Thoracic aorta (tissue), 2 donors: Measurements from ENCODE around the gene DNAJC13. TPM values are rescaled to one million over a fixed set of nuclear protein-coding genes. Genes with fewer than 3 reads are reported as not detected.

Source experiments
- ATAC-seq: fragments of 150-250 bp; one replicate; pipeline ENCODE4 v1.8.0; 2017; ENCODE audit warnings: low read depth; ENCODE audit not compliant: insufficient number of reproducible peaks, low FRiP score
- DNase-seq: peaks from one replicate; pipeline ENCODE4 v3.0.0-alpha.2; 2020; ENCODE audit warnings: low spot score
- H3K27ac ChIP-seq, 2 donors: fragments of 200-600 bp; sonication (generic); 1 replicate in 1 of 2; 2 replicates in 1 of 2; pipeline ENCODE4 v1.5.1; 2016; ENCODE audit warnings: mild to moderate bottlenecking in 2 of 2, moderate library complexity in 2 of 2
- H3K27me3 ChIP-seq: fragments of 200-600 bp; sonication (generic); replicated peaks from 2 replicates; pipeline ENCODE4 v1.6.0; 2016; ENCODE audit warnings: mild to moderate bottlenecking; ENCODE audit not compliant: insufficient read depth
- H3K36me3 ChIP-seq: fragments of 200-600 bp; sonication (generic); one replicate; pipeline ENCODE4 v1.5.1; 2016
- H3K4me1 ChIP-seq, 2 donors: fragments of 200-600 bp; sonication (generic); 1 replicate in 1 of 2; 2 replicates in 1 of 2; pipeline versions ENCODE4 v1.5.1 to v1.6.0; 2016; ENCODE audit warnings: low read depth in 2 of 2, mild to moderate bottlenecking in 1 of 2; ENCODE audit not compliant: control insufficient read depth in 1 of 2
- H3K4me3 ChIP-seq: fragments of 200-600 bp; sonication (generic); 2 replicates; pipeline ENCODE4 v1.5.1; 2016; ENCODE audit warnings: mild to moderate bottlenecking
- H3K9me3 ChIP-seq: fragments of 200-600 bp; sonication (generic); 2 replicates; pipeline ENCODE4 v1.5.1; 2016
- total RNA-seq, 2 donors: library from RNA; depleted of rRNA; stranded (reverse); fragments of >200 nt; gene quantifications; one replicate each; pipeline versions ENCODE4 v1.1.0 to v1.2.3, GENCODE V29; 2016
- TF ChIP-seq, protein P1 (sequence below): fragments of 200-600 bp; sonication (generic); IDR thresholded peaks from one replicate; pipeline ENCODE4 v1.5.1; 2019; ENCODE audit warnings: antibody characterized with exemption

Gene DNAJC13
- total RNA-seq, 2 donors from 2014 or later, result 47.4 to 49.5 TPM

DNA sequence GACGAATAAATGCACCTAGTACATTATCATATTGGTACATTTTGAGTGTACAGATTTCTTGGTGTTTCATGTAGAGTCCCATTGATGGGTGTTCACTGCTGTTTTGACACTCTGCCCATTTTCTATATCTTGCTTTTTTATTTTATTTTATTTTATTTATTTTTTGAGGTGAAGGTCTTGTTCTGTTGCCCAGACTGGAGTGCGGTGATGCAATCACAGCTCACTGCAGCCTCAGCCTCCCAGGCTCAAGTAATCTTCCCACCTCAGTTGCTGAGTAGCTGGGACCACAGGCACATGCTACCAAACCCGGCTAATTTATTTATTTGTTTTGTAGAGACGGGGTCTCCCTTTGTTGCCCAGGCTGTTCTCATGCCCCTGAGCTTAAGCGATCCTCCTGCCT, 44.2 kb downstream of the DNAJC13 start:
- Histone ChIP-seq H3K9me3 (no peaks in the 10 kb centered on the region), H3K4me3 (no peak overlapping the region), H3K27me3 (no peaks in the 10 kb centered on the region), H3K36me3 (peaks cover 36% of the 10 kb centered on the region), H3K27ac (no peak overlapping the region), H3K4me1 (no peaks in the 10 kb centered on the region)
- TF ChIP-seq, protein P1, sequence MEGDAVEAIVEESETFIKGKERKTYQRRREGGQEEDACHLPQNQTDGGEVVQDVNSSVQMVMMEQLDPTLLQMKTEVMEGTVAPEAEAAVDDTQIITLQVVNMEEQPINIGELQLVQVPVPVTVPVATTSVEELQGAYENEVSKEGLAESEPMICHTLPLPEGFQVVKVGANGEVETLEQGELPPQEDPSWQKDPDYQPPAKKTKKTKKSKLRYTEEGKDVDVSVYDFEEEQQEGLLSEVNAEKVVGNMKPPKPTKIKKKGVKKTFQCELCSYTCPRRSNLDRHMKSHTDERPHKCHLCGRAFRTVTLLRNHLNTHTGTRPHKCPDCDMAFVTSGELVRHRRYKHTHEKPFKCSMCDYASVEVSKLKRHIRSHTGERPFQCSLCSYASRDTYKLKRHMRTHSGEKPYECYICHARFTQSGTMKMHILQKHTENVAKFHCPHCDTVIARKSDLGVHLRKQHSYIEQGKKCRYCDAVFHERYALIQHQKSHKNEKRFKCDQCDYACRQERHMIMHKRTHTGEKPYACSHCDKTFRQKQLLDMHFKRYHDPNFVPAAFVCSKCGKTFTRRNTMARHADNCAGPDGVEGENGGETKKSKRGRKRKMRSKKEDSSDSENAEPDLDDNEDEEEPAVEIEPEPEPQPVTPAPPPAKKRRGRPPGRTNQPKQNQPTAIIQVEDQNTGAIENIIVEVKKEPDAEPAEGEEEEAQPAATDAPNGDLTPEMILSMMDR, result no peak
- ATAC-seq (no peak), DNase-seq (no peak)

DNA sequence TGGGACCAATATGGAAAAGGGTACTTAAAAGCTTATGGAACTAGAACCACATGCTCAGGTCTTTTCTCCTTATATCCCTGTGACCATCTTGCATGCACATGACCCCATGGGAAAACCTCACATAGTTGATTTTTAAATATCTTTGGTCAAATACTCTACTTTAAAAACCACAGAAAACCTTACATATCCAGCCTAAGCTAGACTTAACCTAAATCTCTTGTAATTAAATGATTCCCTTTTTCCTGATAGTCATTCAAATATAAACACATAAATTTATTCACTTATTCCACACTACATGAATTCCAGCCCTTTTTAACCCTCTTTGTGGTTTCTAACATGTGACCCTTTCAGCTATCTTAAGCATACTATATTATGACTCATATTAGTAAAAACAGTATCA, 46.8 kb downstream of the DNAJC13 start:
- TF ChIP-seq, protein P1, result no peak
- Histone ChIP-seq H3K9me3 (no peaks in the 10 kb centered on the region), H3K27ac (no peak overlapping the region), H3K4me3 (no peak overlapping the region), H3K36me3 (peaks cover 29% of the 10 kb centered on the region), H3K4me1 (no peaks in the 10 kb centered on the region), H3K27me3 (no peaks in the 10 kb centered on the region)
- ATAC-seq, result no peak
- DNase-seq, result no peak

DNA sequence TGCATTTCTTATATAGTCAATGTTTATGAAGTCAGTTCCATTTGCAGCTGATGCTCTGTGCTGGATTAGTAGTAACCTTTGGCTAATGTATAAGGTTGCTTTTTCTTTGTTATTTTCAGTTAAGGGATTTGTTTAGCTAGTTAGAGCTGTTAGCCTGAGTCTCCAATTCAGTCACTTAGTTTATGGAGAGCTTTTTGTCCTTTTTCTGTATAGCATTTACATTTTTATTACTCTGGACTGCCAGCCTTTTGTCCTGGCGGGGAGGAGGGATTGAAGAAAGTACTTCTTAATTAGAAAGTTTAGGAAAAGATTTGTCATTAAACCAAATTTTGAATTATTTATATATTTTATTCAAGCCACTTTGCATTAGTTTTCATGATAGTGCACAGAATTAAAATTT, 52.0 kb downstream of the DNAJC13 start:
- peaks cover 15% of the 10 kb centered on the region for H3K36me3 ChIP-seq
- no peak overlapping the region for H3K27ac ChIP-seq
- H3K27me3 ChIP-seq, result no peaks in the 10 kb centered on the region
- no peak for ATAC-seq
- no peak overlapping the region for H3K4me3 ChIP-seq
- no peak for DNase-seq
- no peaks in the 10 kb centered on the region for H3K9me3 ChIP-seq
- H3K4me1 ChIP-seq, result no peaks in the 10 kb centered on the region
- TF ChIP-seq, protein P1, result no peak

DNA sequence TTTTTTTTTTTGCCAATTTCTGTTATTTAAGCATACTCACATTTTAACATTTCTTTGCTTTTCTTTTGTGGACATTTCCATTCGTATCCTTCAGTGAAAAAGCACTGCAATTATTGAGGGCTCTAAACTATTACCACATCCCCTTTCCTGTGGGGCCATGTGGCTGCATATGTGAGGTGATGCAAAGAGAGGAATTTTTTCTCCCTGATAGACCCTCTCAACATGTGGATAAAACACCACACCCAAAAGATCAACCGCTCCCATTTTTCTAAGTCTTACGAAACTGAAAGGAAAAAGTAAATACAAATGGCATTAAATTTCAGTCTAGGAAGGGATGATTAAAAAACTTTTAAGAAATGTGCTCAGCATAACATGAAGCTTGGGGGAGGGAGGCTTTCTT, 68.8 kb downstream of the DNAJC13 start:
- Histone ChIP-seq H3K36me3 (peaks cover 39% of the 10 kb centered on the region), H3K4me1 (no peaks in the 10 kb centered on the region), H3K9me3 (no peaks in the 10 kb centered on the region), H3K4me3 (no peak overlapping the region), H3K27ac (no peak overlapping the region), H3K27me3 (no peaks in the 10 kb centered on the region)
- DNase-seq (no peak), ATAC-seq (no peak)
- TF ChIP-seq, protein P1, result no peak

DNA sequence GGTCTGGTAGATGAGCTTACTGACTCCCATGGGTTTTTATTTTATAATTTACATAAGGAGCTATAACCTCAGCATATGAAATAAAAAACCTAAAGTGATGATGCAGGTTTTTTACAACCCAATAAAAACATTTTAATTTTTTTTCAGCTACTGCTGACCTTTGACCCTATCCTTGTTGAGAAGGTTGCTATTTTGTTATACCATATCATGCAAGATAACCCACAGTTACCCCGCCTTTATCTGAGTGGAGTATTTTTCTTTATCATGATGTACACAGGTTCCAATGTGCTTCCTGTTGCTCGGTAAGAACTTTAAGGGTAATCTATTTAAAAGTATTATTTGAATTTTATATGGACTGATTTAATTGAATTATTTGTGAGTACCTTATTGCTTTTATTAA, 70.8 kb downstream of the DNAJC13 start:
- DNase-seq (no peak), ATAC-seq (no peak)
- TF ChIP-seq, protein P1, result no peak
- H3K4me3 ChIP-seq, result no peak overlapping the region
- no peaks in the 10 kb centered on the region for H3K4me1 ChIP-seq
- H3K9me3 ChIP-seq, result no peaks in the 10 kb centered on the region
- no peaks in the 10 kb centered on the region for H3K27me3 ChIP-seq
- H3K27ac ChIP-seq, result no peak overlapping the region
- peaks cover 29% of the 10 kb centered on the region for H3K36me3 ChIP-seq
